GM19467 (cell line): ENCODE data around the gene GARIN5A.
"Not testable (repeated sequence)": the region's sequence is repeated elsewhere in the genome, so short reads cannot be mapped to it uniquely, and the experiment has no call there.

Experiments used
- ATAC-seq: cut with Tn5 transposase; IDR thresholded peaks from one replicate; pipeline ENCODE4 v1.9.1; 2021; ENCODE audit warnings: mild to moderate bottlenecking, moderate library complexity; ENCODE audit not compliant: unreplicated experiment

GARIN5A gene

DNA sequence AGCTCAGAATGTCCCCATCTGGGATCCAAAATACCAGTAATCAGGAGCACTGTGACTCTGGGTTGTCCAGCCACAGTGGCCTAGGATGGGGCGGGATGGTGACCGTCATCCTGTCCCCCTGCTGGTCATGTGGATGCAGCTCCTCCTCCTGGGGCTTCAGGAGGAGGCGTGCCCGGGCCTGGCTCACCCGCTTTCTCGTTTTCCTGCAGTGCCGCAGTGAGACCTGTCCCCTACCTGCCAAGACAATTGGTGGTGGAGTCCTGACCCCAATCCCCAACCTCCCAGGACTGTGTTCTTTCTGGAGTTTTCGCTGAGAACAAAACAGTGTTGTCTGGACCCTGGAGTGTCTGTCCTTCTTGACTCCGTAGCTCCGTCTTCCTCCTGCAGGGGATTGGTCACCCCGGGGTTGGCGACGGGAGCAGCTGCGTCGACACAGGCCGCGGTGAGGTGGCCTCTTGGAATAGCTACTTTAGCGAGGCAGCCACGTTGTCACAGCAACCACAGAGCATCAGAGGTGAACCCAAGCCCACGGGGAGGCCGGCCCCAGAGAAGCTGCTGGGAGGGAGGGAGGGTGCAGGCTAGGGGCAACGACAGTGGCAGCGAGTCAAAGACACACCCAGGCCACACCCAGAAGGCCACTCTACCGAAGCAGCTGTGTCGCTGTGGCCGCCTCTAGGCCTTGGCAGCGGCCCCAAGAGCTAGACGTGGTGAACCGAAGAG lies 10.5 kb downstream of the GARIN5A start:
- ATAC-seq, result no peak

DNA sequence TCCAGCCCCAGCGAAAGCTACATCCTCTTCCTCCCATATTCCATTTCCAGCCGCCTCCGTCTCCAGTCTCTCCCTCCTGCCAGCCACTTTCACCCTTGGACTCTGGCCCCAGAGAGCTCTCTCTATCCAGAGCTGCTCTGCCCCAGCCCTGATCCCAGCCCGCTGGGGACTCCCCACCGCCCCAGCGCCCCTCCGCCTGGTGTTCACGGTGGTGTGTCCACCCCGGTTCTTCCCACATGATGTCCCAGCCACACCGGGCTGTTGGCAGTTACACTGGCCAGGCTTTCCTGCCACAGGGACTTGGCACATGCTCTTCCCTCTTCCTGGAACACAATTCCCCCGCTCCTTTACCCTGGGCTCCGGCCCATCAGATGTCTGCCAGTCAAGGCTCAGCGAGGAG lies 11.6 kb downstream of the GARIN5A start:
- ATAC-seq, result no peak

DNA sequence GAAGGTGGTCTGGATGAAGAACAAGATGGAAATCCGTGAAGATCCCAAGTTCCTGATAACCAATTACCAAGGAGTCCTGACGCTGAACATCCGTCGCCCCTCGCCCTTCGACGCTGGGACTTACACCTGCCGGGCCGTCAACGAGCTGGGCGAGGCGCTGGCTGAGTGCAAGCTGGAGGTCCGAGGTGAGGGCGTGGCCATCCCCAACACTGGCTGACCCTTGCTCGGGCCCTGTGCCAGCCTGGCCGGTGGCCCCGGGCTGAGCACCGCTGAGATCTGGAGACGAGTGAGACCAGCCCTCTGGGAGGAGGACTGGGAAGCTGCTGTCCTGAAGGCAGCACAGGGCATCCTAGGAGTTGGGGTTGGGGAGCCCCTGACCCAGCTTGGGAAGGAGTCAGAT lies 12.3 kb downstream of the GARIN5A start:
- ATAC-seq, result no peak

DNA sequence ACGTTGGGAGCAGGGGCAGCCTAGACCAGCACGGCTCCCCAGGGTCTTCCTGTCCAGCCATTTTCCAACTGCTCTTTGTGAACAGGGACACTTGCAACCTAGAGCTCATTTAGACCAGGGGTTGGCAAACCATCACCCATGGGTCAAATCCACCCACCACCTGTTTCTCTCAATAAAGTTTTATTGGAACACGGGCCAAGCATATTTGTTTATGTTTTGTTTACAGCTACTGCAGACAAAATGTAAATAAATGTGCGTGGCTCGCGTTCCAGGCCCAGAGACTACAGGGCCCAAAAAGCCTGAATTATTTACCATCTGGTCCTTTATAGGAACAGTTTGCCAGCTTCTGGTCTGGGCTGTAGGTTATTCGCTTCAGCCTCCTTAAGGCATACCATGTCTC lies 13.7 kb downstream of the GARIN5A start:
- no peak for ATAC-seq

DNA sequence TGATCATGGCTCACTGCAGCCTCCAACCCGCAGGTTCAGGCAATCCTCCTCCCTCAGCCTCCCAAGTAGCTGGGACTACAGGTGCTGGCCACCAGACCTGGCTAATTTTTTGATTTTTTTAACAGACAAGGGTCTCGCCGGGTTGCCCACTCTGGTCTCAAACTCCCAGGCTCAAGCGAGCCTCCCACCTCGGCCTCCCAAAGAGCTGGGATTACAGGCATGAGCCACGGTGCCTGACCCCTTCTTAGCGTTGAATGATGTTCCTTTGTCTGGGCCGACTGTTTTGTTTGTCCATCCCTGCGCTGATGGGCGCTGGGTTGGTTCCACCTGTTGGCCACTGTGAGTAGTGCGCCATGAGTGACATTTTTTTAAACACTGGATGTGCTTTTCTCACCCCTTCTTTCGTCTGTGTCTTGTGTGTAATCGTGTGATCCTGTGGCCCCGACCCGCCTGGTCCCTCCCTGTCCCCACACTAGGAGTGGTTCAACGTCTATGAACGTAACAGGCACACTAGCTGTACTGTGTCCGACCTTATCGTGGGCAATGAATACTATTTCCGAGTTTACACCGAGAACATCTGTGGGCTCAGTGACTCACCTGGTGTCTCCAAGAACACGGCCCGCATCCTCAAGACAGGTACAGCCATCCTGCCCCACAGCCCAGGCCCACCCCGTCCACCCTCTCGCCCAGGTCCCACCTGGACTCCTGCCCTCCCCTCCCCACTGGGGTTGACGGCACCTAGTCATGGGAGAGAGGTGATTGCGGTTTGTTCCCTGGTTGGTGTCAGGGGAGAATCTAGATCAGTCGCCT lies 15.4 kb downstream of the GARIN5A start:
- ATAC-seq, result peak; percentile 44

DNA sequence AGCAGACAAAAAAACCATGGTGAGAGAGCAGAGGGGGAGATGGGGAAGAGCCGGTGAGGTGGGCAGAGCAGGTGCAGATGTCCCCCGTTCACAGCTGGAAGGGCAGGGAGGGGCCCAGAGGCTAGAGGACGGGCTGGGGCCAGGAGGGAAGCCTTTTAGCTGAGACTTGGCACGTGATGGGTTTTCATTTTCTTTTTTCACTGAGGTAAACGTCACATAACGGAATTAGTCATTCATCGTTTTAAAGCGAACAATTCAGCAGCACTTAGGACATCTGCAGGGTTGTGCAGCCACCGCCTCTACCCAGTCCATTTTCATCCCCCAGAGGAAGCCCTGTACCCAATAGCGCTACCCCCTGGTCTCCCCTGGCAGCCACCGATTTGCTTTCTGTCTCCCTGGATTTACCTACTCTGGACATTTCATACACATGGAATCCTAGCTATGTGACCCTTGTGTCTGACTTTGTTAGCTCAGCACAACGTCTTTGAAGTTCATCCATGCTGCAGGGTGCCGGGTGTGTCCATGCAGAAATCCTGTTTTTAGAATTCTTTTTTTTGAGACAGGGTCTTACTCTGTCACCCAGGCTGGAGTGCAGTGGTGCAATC lies 16.4 kb downstream of the GARIN5A start:
- no peak for ATAC-seq

DNA sequence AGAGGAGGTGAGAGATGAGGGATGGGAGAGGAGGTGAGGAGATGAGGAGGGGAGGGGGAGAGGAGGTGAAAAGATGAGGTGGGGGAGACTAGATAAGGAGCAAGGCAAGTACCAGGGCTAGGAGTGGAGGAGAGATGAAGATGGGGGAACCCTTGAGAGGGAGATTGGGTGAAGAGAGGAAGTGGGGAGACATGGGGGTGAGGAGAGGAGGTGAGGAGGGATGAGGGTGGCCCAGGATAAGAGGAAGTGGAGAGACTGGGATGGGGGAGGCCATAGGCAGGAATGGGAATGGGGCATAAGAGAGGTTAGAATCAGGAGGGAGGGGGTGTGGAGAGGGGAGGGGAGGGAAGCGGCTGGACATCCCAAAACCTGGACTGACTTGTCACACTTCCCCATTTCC lies 17.0 kb downstream of the GARIN5A start:
- ATAC-seq, result no peak

DNA sequence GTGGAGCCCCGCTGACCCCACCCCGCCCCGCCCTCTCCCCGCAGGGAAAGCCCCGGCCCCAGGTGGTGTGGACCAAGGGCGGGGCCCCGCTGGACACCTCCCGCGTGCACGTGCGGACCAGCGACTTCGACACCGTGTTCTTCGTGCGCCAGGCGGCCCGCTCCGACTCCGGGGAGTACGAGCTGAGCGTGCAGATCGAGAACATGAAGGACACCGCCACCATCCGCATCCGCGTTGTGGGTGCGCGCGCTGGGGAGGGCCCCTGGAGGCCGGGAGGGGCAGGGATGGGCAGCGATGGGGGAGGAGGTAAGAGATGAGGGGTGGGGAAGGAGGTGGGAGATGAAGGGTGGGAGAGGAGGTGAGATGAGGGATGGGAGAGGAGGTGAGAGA lies 17.6 kb downstream of the GARIN5A start:
- no peak for ATAC-seq

DNA sequence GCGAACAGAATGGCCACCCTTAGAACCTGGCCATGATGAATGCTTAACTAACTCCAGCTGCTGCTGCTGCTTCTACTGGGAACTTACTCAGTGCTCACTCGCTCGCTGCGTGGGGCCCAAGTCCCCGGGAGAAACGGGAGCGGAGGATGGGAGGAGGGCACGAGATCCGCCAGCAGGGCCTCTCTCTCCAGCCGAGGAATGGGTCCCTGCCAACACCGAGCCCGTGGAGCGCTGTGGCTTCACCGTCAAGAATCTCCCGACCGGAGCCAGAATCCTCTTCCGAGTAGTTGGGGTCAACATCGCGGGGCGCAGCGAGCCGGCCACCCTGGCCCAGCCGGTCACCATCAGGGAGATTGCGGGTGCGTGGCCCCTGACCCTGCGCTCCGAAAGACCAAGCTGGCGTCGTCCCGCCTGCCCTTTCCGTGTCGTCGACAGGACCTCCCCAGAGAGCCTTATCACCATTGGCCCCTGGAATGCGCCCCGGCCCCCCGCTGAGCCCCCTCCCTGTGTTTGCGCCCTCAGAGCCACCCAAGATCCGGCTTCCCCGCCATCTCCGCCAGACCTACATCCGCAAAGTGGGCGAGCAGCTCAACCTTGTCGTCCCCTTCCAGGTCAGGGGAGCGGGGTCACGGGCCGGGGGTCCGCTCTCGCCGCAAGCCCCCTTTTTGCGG lies 18.1 kb downstream of the GARIN5A start:
- no peak for ATAC-seq

DNA sequence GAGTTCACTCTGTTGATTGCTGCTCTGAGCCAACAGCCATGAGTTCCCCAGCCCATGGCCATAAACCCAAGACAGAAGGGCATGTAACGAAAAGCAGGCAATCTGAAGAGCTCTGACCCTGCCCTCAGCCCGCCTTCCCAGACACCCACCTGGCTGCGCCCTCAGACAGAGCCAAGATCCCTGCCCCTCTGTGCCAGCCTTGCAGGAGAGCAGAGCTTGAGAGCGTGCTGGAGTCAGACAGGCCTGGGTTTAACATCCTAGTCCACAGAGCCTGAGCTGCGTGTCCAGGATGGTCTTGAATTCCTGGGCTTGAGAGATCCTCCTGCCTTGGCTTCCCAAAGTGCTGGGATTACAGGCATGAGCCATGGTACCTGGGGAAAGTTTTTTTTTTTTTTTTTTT lies 19.3 kb downstream of the GARIN5A start:
- ATAC-seq, result no peak

DNA sequence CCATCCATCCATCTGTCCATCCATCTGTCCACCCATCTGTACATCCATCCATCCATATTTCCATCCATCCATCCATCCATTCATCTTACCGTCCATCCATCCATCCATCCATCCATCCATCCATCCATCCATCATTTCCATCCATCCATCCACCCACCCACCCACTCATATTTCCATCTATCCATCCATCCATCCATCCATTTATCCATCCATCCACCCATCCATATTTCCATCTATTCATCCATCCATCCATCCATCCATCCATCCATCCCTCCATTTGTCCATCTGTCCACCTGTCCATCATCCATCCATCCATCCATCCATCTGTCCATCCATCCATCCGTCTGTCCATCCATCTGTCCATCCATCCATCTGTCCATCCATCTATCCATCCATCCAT lies 20.7 kb downstream of the GARIN5A start:
- ATAC-seq, result no peak

DNA sequence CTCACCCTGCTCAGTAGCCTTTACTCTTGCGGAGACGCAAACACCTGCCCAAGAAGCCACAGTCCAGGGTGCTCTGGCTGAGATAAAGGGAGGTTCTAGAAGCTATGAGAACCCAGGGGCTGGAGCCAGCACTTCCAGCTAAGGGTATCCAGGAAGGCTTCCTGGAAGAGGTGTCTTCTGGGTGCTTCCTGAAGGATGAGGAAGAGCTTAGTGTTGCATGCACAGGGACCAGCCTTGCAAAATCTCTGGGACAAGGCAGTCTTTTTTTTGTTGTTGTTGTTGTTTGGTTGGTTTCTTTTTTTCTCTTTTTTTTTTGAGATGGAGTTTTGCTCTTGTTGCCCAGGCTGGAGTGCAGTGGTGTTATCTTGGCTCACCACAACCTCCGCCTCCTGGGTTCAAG lies 23.4 kb downstream of the GARIN5A start:
- ATAC-seq, result no peak

DNA sequence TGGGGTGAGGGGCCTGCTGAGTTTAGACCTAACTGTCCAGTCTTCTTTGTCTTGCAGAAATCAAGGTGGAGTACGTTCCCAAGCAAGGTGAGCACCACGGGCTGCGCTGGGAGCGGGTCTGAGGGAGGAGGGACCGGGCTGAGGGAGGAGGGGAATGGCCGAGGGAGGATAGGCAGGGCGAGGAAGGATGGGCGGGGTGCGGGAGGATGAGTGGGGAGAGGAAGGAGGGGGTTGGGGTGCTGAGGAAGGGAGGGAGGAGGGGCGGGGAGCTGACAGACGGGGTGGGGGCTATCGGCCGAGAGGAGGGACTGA lies 25.5 kb downstream of the GARIN5A start:
- no peak for ATAC-seq

DNA sequence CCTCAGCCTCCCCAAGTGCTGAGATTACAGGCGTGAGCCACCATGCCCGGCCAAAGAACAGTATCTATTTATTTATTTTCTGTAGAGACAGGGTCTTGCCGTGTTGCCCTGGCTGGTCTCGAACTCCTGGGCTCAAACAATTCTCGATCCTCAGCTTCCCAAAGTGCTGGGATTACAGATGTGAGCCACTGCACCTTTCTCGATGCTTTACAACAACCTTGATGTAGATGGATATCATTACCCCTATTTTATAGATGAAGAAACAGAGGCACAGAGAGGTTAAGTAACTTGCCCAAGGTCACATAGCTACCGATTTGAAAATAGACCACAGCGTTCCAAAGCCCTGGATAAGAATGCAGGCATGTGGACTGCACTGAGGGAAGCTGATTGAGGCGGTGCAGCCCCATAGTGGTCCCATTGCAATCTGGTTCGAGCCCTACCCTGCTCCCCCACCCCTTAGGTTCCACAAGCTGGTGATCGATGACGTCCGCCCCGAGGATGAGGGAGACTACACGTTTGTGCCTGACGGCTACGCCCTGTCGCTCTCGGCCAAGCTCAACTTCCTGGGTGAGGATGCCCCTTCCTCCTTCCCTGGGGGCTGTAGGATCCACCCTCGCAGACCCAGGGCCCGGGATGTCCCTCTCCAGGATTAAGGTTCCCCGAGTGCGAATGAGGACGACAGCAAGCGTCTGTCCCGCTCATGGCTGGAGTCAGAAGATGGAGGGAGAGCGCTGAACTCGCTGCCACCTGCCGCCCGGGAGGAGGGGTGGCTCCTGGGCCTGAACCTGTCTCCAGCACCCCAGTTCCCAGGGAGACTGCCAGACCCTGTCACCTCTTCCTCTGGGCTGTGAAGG lies 26.1 kb downstream of the GARIN5A start:
- ATAC-seq, result no peak

DNA sequence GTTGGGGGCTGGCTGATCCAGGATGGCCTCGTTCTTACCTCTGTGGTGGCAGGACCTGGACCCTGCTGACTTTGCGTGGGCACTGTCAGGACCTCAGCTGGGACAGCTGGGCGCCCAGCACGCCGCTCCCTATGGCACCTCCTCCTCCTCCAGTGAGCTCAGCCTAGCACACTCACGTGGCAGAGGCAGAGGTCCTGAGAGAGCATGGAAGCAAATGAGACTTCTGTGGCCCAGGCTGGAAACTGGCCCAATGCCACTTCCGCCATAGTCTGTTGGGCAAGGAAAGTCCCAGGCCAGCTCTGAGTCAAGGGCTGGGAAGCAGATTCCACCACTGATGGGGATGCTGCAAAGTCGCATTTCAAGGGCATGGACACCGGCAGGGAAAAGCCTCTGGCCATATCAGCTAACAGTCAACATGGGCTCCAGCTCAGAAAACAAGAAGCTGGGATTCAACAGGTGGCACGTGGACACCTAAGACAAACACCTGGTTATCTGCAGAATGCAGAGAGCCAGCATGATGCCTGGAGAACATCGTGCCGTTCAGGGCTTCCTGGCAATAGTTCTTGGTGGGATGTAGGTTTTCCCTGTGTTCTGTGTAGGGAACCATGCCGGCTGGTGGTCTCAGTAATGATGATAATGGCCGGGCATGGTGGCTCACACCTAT lies 27.3 kb downstream of the GARIN5A start:
- ATAC-seq, result no peak

DNA sequence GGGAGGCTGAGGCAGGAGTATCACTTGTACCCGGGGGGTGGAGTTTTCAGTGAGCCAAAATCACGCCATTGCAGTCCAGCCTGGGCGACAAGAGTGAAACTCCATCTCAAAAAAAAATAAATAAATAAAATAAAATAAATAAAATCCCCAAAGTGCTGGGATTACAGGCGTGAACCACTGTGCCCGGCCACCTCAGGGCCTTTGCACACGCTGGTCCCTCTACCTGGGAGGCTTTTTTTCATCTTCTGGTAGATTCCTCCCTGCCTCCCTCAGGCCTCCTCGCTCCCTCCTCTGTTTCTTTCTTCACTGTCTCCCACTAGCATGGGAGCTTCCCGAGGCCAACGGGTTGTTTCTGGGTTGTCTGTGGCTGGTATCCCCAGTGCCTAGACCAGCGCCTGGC lies 28.9 kb downstream of the GARIN5A start:
- no peak for ATAC-seq

DNA sequence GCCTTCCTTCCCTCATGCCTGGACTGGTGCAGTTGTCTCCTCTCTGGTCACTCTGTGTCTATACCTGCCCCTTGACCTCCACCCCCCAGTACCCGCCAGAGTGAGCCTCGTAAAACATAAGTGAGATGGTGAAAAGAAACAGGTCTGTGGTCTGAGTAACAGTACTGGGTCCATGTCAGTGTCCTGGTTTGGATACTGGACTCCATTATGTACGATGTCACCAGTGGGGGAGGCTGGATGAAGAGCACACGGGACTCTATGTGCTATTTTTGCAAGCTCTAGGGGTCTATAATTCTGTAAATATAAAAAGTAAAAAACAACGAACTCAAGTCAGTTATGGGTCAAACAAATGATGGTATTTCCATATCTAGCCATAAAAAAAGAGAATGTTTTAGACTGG lies 29.6 kb downstream of the GARIN5A start:
- ATAC-seq, result no peak

DNA sequence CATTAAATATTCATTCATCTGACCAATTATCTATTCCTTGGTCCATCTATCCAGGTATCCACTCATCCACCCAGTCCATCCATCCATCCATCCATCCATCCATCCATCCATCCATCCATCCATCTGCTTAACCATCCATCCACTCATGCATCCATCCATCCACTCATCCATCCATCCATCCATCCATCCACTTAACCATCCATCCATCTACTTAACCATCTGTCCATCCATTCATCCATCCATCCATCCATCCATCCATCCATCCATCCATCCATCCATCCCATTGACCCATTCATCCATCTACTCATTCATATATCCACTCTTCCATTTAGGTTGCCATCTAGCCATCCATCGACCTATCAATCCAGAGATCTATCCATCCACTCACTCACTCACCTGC lies 32.6 kb downstream of the GARIN5A start:
- ATAC-seq, result no peak

DNA sequence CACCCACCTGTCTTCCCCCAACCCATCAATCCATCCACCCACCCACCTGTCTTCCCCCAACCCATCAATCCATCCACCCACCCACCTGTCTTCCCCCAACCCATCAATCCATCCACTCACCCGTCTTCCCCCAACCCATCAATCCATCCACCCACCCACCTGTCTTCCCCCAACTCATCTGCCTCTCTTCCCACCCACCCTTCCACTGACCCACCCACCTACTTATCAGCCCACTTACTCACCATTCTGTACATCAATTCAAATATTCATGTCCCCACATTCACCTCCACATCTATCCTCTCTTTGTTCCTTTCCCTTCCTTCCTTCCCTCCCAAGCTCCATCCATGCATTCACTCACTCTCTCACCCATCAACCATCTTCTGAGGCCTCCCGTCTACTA lies 37.5 kb downstream of the GARIN5A start:
- ATAC-seq, result not testable (repeated sequence)

DNA sequence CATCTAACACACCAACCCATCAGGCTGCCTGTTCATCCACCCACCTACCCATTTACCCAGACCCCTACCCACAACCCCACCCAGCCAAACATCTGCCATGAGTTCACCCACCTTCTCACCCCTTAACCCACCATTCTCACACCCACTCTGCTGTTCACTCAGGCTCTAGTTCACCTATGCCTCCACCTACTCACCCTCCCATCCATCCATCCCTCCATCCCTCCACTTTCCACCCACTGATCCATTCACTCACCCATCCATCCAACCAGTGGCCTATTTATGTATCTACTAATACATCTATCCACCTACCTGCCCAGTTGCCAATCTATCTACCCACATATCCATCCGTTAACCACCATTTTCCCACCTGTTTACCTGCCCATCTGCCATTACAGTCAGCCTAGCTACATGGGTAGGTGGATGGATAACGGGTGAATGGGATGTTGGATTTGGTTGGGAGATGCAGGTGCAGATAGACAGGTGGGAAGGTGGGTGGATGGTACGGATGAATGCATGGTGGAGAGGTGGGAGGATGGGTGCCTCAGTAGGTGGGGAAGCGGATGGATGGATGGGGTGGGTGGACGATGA lies 38.7 kb downstream of the GARIN5A start:
- no peak for ATAC-seq
